Neural cell (in vitro differentiated cells): Measurements from ENCODE around the gene GATA2.

Source experiments
- EP300 ChIP-seq: fragments of 450-650 bp; conservative IDR thresholded peaks from 2 replicates; pipeline ENCODE4 v1.6.1; 2014; ENCODE audit warnings: antibody characterized with exemption, mild to moderate bottlenecking, moderate library complexity; ENCODE audit not compliant: poor library complexity, severe bottlenecking
- EZH2 ChIP-seq: fragments of 200-600, 300-800 bp; shearing (Covaris generic), sonication (generic); IDR thresholded peaks from 2 replicates; pipeline ENCODE4 v1.6.1; 2014; ENCODE audit warnings: antibody characterized with exemption, low read length, borderline replicate concordance, mild to moderate bottlenecking; ENCODE audit not compliant: insufficient read depth, poor library complexity, severe bottlenecking
- POLR2AphosphoS5 ChIP-seq: IDR thresholded peaks from 2 replicates; pipeline ENCODE4 v1.6.1; 2012
- RAD21 ChIP-seq: fragments of 450-650 bp; conservative IDR thresholded peaks from 2 replicates; pipeline ENCODE4 v1.6.1; 2014; ENCODE audit warnings: antibody characterized with exemption, mild to moderate bottlenecking, moderate library complexity
- REST ChIP-seq: IDR thresholded peaks from 2 replicates; pipeline ENCODE4 v1.6.1; 2012; ENCODE audit warnings: borderline replicate concordance
- SMC3 ChIP-seq: fragments of 450-650 bp; conservative IDR thresholded peaks from 2 replicates; pipeline ENCODE4 v1.6.1; 2014; ENCODE audit warnings: antibody characterized with exemption, mild to moderate bottlenecking, moderate library complexity; ENCODE audit not compliant: poor library complexity
- TAF1 ChIP-seq: IDR thresholded peaks from 2 replicates; pipeline ENCODE4 v1.6.1; 2012; ENCODE audit warnings: low read depth
- TF ChIP-seq, protein P1 (sequence below): fragments of 450-650 bp; IDR thresholded peaks from 2 replicates; pipeline ENCODE4 v1.5.1; 2014; ENCODE audit warnings: antibody characterized with exemption, mild to moderate bottlenecking, moderate library complexity; ENCODE audit not compliant: poor library complexity, severe bottlenecking

- TF ChIP-seq, protein P1, sequence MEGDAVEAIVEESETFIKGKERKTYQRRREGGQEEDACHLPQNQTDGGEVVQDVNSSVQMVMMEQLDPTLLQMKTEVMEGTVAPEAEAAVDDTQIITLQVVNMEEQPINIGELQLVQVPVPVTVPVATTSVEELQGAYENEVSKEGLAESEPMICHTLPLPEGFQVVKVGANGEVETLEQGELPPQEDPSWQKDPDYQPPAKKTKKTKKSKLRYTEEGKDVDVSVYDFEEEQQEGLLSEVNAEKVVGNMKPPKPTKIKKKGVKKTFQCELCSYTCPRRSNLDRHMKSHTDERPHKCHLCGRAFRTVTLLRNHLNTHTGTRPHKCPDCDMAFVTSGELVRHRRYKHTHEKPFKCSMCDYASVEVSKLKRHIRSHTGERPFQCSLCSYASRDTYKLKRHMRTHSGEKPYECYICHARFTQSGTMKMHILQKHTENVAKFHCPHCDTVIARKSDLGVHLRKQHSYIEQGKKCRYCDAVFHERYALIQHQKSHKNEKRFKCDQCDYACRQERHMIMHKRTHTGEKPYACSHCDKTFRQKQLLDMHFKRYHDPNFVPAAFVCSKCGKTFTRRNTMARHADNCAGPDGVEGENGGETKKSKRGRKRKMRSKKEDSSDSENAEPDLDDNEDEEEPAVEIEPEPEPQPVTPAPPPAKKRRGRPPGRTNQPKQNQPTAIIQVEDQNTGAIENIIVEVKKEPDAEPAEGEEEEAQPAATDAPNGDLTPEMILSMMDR: no peak
- TF ChIP-seq RAD21: no peak
- TF ChIP-seq REST: no peak
- TF ChIP-seq EZH2: no peak
- no peak for TF ChIP-seq TAF1
- TF ChIP-seq EP300: no peak
- no peak for TF ChIP-seq POLR2AphosphoS5
- no peak for TF ChIP-seq SMC3
Observed at GRCh38 chr3:128476659-128477058, 16.3 kb downstream of the GATA2 start.
